HEK293 (cell line): Measurements from ENCODE around the gene NANOGP8.

Experiments used
- CTCF ChIA-PET: fragments of 350-600 bp; formaldehyde crosslinking; extraction: SDS; loops from one replicate; lab custom pipeline; 2021; ENCODE audit warnings: antibody characterized with exemption; lab: Yijun Ruan, JAX
- POLR2A ChIA-PET: fragments of 300-600 bp; formaldehyde crosslinking; extraction: SDS; loops from one replicate; lab custom pipeline; 2020; ENCODE audit warnings: antibody characterized with exemption, inconsistent platforms; lab: Yijun Ruan, JAX
- H3K27ac ChIP-seq: fragments of 200-500 bp; sonication (Bioruptor generic); 2 replicates; pipeline ENCODE4 v1.5.1; 2014; ENCODE audit warnings: low read depth, low read length, control low read depth, inconsistent platforms; ENCODE audit errors: extremely low read depth
- H3K36me3 ChIP-seq, 2 experiments: fragments of 200-500 bp in 1 of 2; sonication (Bioruptor generic) in 1 of 2; 1 replicate in 1 of 2; 2 replicates in 1 of 2; pipeline ENCODE4 v1.5.1; 2014 to 2017; ENCODE audit warnings: inconsistent platforms in 2 of 2, low read length in 2 of 2; ENCODE audit not compliant: control insufficient read depth in 2 of 2, insufficient read depth in 1 of 2
- H3K4me1 ChIP-seq: fragments of 200-500 bp; sonication (Bioruptor generic); 2 replicates; pipeline ENCODE4 v1.5.1; 2014; ENCODE audit warnings: mild to moderate bottlenecking, low read length, inconsistent platforms; ENCODE audit not compliant: control insufficient read depth, insufficient read depth
- H3K4me3 ChIP-seq: 2 replicates; pipeline ENCODE4 v1.5.1; 2011; ENCODE audit warnings: low read depth, mild to moderate bottlenecking, control low read depth, low read length, moderate library complexity
- H3K9me3 ChIP-seq: fragments of 200-500 bp; sonication (Bioruptor generic); 2 replicates; pipeline ENCODE4 v1.5.1; 2014; ENCODE audit warnings: low read depth, low read length, inconsistent platforms; ENCODE audit not compliant: control insufficient read depth, insufficient read depth
- BCL11B ChIP-seq: fragments of 450-650 bp; formaldehyde crosslinking; IDR thresholded peaks from 2 replicates; pipeline ENCODE4 v1.5.1; 2016; ENCODE audit warnings: low read depth, missing biosample characterization, missing genetic modification characterization
- GFI1B ChIP-seq: fragments of 450-650 bp; formaldehyde crosslinking; IDR thresholded peaks from 2 replicates; pipeline ENCODE4 v1.5.1; 2016; ENCODE audit warnings: missing biosample characterization, missing genetic modification characterization
- KLF1 ChIP-seq: fragments of 450-650 bp; formaldehyde crosslinking; IDR thresholded peaks from 2 replicates; pipeline ENCODE4 v1.5.1; 2016; ENCODE audit warnings: missing biosample characterization, missing genetic modification characterization
- KLF7 ChIP-seq: fragments of 450-650 bp; formaldehyde crosslinking; IDR thresholded peaks from 2 replicates; pipeline ENCODE4 v1.5.1; 2016; ENCODE audit warnings: missing biosample characterization, missing genetic modification characterization, borderline replicate concordance
- OSR2 ChIP-seq: fragments of 450-650 bp; formaldehyde crosslinking; IDR thresholded peaks from 2 replicates; pipeline ENCODE4 v1.5.1; 2016; ENCODE audit warnings: missing biosample characterization, missing genetic modification characterization
- ZBTB8A ChIP-seq: fragments of 450-650 bp; formaldehyde crosslinking; IDR thresholded peaks from 2 replicates; pipeline ENCODE4 v1.5.1; 2016; ENCODE audit warnings: missing biosample characterization, missing genetic modification characterization
- ZFP3 ChIP-seq: fragments of 450-650 bp; formaldehyde crosslinking; IDR thresholded peaks from 2 replicates; pipeline ENCODE4 v1.5.1; 2016; ENCODE audit warnings: low read depth, missing biosample characterization, missing genetic modification characterization
- ZNF184 ChIP-seq: fragments of 450-650 bp; IDR thresholded peaks from 2 replicates; pipeline ENCODE4 v1.5.1; 2018; ENCODE audit warnings: missing biosample characterization, mild to moderate bottlenecking, missing genetic modification characterization
- ZNF19 ChIP-seq: fragments of 450-650 bp; formaldehyde crosslinking; IDR thresholded peaks from 2 replicates; pipeline ENCODE4; 2016; ENCODE audit warnings: missing biosample characterization, missing genetic modification characterization, low read depth
- ZNF2 ChIP-seq: fragments of 450-650 bp; formaldehyde crosslinking; IDR thresholded peaks from 2 replicates; pipeline ENCODE4 v1.5.1; 2016; ENCODE audit warnings: missing biosample characterization, missing genetic modification characterization
- ZNF24 ChIP-seq: fragments of 450-650 bp; formaldehyde crosslinking; IDR thresholded peaks from 2 replicates; pipeline ENCODE4 v1.5.1; 2016; ENCODE audit warnings: missing biosample characterization, missing genetic modification characterization
- ZNF274 ChIP-seq, 2 experiments: fragments of 200-500 bp in 1 of 2; fragments of 450-650 bp in 1 of 2; sonication (Bioruptor generic) in 1 of 2; formaldehyde crosslinking in 1 of 2; IDR thresholded peaks; 2 replicates each; pipeline versions ENCODE4 v1.5.1 to v1.6.1; 2014 to 2016; ENCODE audit warnings: borderline replicate concordance in 1 of 2, inconsistent platforms in 1 of 2, low read length in 1 of 2, missing biosample characterization in 1 of 2, missing genetic modification characterization in 1 of 2
- ZNF280D ChIP-seq: fragments of 450-650 bp; formaldehyde crosslinking; IDR thresholded peaks from 2 replicates; pipeline ENCODE4 v1.5.1; 2016; ENCODE audit warnings: missing biosample characterization, missing genetic modification characterization
- ZNF398 ChIP-seq: fragments of 450-650 bp; formaldehyde crosslinking; IDR thresholded peaks from 2 replicates; pipeline ENCODE4 v1.5.1; 2017; ENCODE audit warnings: missing biosample characterization, missing genetic modification characterization
- ZNF501 ChIP-seq: fragments of 450-650 bp; formaldehyde crosslinking; IDR thresholded peaks from 2 replicates; pipeline ENCODE4 v1.5.1; 2016; ENCODE audit warnings: missing biosample characterization, missing genetic modification characterization
- ZNF529 ChIP-seq: fragments of 450-650 bp; formaldehyde crosslinking; IDR thresholded peaks from 2 replicates; pipeline ENCODE4 v1.5.1; 2017; ENCODE audit warnings: missing genetic modification characterization, missing biosample characterization; ENCODE audit not compliant: insufficient replicate concordance
- ZNF555 ChIP-seq: fragments of 450-650 bp; formaldehyde crosslinking; conservative IDR thresholded peaks from 2 replicates; pipeline ENCODE4 v1.5.1; 2017; ENCODE audit warnings: missing biosample characterization, mild to moderate bottlenecking, missing genetic modification characterization, inconsistent platforms
- ZNF610 ChIP-seq: fragments of 450-650 bp; formaldehyde crosslinking; IDR thresholded peaks from 2 replicates; pipeline ENCODE4 v1.5.1; 2016; ENCODE audit warnings: missing biosample characterization, missing genetic modification characterization, borderline replicate concordance
- ZNF639 ChIP-seq: fragments of 450-650 bp; formaldehyde crosslinking; IDR thresholded peaks from 2 replicates; pipeline ENCODE4 v1.5.1; 2016; ENCODE audit warnings: missing biosample characterization, missing genetic modification characterization
- ZSCAN23 ChIP-seq: fragments of 450-650 bp; formaldehyde crosslinking; IDR thresholded peaks from 2 replicates; pipeline ENCODE4 v1.5.1; 2016; ENCODE audit warnings: missing biosample characterization, missing genetic modification characterization

Gene NANOGP8

GRCh38 chr15:35118960-35119359 lies 33.9 kb upstream of the NANOGP8 start:
- TF ChIP-seq ZBTB8A (tag by site-specific recombination) (no peak), ZNF2 (tag by site-specific recombination) (no peak), ZNF184 (tag by site-specific recombination) (no peak), OSR2 (no peak), KLF1 (tag by site-specific recombination) (no peak), ZNF24 (tag by site-specific recombination) (no peak), ZNF501 (tag by site-specific recombination) (no peak), BCL11B (tag by site-specific recombination) (no peak), GFI1B (no peak), ZNF280D (tag by site-specific recombination) (no peak), ZNF19 (tag by site-specific recombination) (no peak), ZNF398 (tag by site-specific recombination) (no peak), ZNF529 (tag by site-specific recombination) (no peak), KLF7 (tag by site-specific recombination) (no peak)
- no peaks in the 10 kb centered on the region for H3K9me3 ChIP-seq
- POLR2A ChIA-PET, result no interaction called here
- H3K4me1 ChIP-seq, result no peaks in the 10 kb centered on the region
- no peak overlapping the region for H3K27ac ChIP-seq
- H3K4me3 ChIP-seq, result no peak overlapping the region
- CTCF ChIA-PET, result no interaction called here
- H3K36me3 ChIP-seq, result no peaks in the 10 kb centered on the region

- CTCF ChIA-PET, result no interaction called here
- Histone ChIP-seq H3K27ac (no peak overlapping the region), H3K4me1 (no peaks in the 10 kb centered on the region), H3K9me3 (no peaks in the 10 kb centered on the region), H3K36me3 (no peaks in the 10 kb centered on the region), H3K4me3 (no peak overlapping the region)
- POLR2A ChIA-PET, result no interaction called here
- TF ChIP-seq ZNF274 (IDR thresholded peaks at IDR 0.05; ENCODE audit: low read length) (no peak), ZNF274 (tag by site-specific recombination; IDR thresholded peaks at IDR 0.05; ENCODE audit: borderline replicate concordance) (no peak), ZNF639 (tag by site-specific recombination) (no peak), ZSCAN23 (tag by site-specific recombination) (no peak), ZNF2 (tag by site-specific recombination) (no peak), ZNF19 (tag by site-specific recombination) (no peak), ZNF610 (tag by site-specific recombination) (no peak), ZNF555 (tag by site-specific recombination) (no peak), ZFP3 (tag by site-specific recombination) (no peak)
Observed at GRCh38 chr15:35117543-35118265, 32.6 kb upstream of the NANOGP8 start.
